Esophagus muscularis mucosa (tissue), 4 donors: ENCODE results near the gene FKRP. TPM values are rescaled to one million over a fixed set of nuclear protein-coding genes. Genes with fewer than 3 reads are reported as not detected.
"Not testable (repeated sequence)": the region's sequence is repeated elsewhere in the genome, so short reads cannot be mapped to it uniquely, and the experiment has no call there.

Experiments
- DNase-seq: peaks from one replicate; pipeline ENCODE4 v3.0.0-alpha.2; 2017; ENCODE audit errors: extremely low spot score
- H3K27ac ChIP-seq, 4 donors: fragments of 200-600 bp; sonication (generic); replicated peaks in 1 of 4; 1 replicate in 3 of 4; 2 replicates in 1 of 4; pipeline ENCODE4 v1.5.1; 2016 to 2019; ENCODE audit warnings: mild to moderate bottlenecking in 1 of 4
- H3K27me3 ChIP-seq, 4 donors: fragments of 200-600 bp; sonication (generic); one replicate each; pipeline versions ENCODE4 v1.5.1 to v1.6.0; 2016 to 2019
- H3K36me3 ChIP-seq, 4 donors: fragments of 200-600 bp; sonication (generic); one replicate each; pipeline ENCODE4 v1.5.1; 2016 to 2019
- H3K4me1 ChIP-seq, 4 donors: fragments of 200-600 bp; sonication (generic); one replicate each; pipeline ENCODE4 v1.5.1; 2016 to 2019
- H3K4me3 ChIP-seq, 4 donors: fragments of 200-600 bp; sonication (generic); 1 replicate in 2 of 4; 2 replicates in 2 of 4; pipeline ENCODE4 v1.5.1; 2016 to 2019; ENCODE audit warnings: mild to moderate bottlenecking in 4 of 4, moderate library complexity in 1 of 4
- H3K9me3 ChIP-seq, 4 donors: fragments of 200-600 bp; sonication (generic); 1 replicate in 3 of 4; 2 replicates in 1 of 4; pipeline ENCODE4 v1.5.1; 2016 to 2019
- CTCF ChIP-seq, 3 experiments: fragments of 200-600 bp in 2 of 3; fragments of 450-650 bp in 1 of 3; sonication (generic) in 2 of 3; IDR thresholded peaks; one replicate each; pipeline ENCODE4 v1.5.1; 2017 to 2019; ENCODE audit warnings: antibody characterized with exemption in 3 of 3, mild to moderate bottlenecking in 2 of 3, moderate library complexity in 1 of 3
- EP300 ChIP-seq: sonication (generic); formaldehyde crosslinking; IDR thresholded peaks from one replicate; pipeline ENCODE4 v1.6.1; 2017; ENCODE audit warnings: antibody characterized with exemption
- POLR2A ChIP-seq: fragments of 450-650 bp; IDR thresholded peaks from one replicate; pipeline ENCODE4 v1.6.1; 2017; ENCODE audit warnings: antibody characterized with exemption, moderate library complexity, mild to moderate bottlenecking, low read depth
- POLR2AphosphoS5 ChIP-seq, 2 donors: sonication (generic); formaldehyde crosslinking; IDR thresholded peaks; one replicate each; pipeline ENCODE4 v1.6.1; 2017; ENCODE audit warnings: antibody characterized with exemption in 2 of 2
- WGBS: methylation state at CpG from one replicate; pipeline ENCODE4 v1.1.5; 2018; 5-methylcytosine and 5-hydroxymethylcytosine counted together
- intact Hi-C: fragments of 100-400 bp; cut with DNase I; formaldehyde crosslinking; loops from one replicate; pipeline ENCODE4 v1.15.1; 2023
- total RNA-seq, 4 donors: library from RNA; depleted of rRNA; stranded (reverse); fragments of >200 nt; gene quantifications; one replicate each; pipeline versions ENCODE4 v1.1.0 to v1.2.1, GENCODE V29; 2016

FKRP gene
- total RNA-seq, 4 donors from 2014 or later, result 22.4 to 30.3 (median 26.5) TPM

DNA sequence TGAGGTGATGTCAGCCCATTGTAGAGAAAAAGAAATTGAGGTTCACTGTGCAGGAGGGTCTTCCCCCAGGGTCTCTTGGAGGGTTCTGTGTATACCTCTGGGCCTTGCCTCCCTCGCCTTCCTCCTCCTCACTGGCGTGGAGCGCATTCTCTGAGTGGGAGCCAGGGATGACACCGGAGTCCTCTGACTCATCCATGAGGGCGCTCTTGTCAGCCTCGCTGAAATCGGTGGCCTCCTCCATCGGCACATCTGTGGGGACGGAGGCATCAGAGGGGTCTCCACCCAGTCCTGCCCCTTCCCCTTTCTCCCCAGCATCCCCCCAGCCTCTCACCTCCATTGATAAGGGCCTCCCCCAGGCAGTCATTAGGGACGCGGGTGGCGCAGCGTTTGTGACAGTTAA lies 45.2 kb upstream of the FKRP start:
- WGBS, result 94% methylated on average over 13 of the region's 13 CpGs

DNA sequence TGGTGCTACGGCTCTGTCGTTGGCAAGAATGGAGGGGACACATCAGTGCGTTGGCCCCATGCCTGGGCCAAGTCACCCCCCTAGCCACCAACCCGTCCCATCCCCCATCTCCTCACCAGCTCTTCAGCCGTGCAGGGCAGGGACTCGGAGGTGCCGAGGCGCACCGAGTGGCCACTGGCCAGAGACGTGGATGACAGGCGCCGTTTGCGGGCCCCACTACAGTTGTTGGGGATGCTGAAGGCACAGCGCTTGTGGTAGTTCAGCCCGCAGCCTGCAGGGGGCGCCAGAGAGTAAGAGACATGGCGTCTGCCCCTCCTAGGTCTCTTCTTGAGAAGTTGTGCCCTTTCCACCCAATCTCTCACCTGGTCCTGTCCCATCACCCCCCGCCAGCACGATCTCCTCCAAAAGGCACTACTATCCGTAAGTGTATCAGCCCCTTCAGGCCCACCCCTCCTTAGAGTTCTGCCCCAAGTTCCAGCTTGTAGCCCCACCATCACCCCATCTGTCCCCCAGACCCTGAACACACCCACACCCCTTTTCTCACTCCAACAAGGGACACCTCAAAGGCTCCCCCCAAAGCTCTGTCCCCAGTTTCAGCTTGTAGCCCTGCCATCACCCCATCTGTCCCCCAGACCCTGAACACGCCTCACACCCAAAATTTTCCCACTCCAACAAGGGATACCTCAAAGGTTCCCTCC lies 41.3 kb upstream of the FKRP start:
- DNase-seq, result peak; percentile 95
- intact Hi-C loops, result loop anchor here (2.0 to 5.0 kb wide), 2 partner anchors 24 to 138 kb away; no protein-coding TSS in a partner anchor
- Histone ChIP-seq H3K9me3 (no peaks in the 10 kb centered on the region), H3K27ac (no peak overlapping the region), H3K36me3 (peaks cover 33 to 93% (median 79%) of the 10 kb centered on the region in 4 donors), H3K4me3 (no peak overlapping the region), H3K4me1 (peaks cover 0 to 8% (median 0%) of the 10 kb centered on the region in 4 donors), H3K27me3 (no peaks in the 10 kb centered on the region)
- WGBS, result 34% methylated on average over 20 of the region's 21 CpGs
- TF ChIP-seq POLR2AphosphoS5 (IDR thresholded peaks at IDR 0.05), result peak in 1 of 2 donors; percentile 33
- peak; percentile 93 to 98 (median 96) for TF ChIP-seq CTCF (IDR thresholded peaks at IDR 0.05)
- no peak for TF ChIP-seq POLR2A
- no peak for TF ChIP-seq EP300

More for the DNA sequence above, 45.2 kb upstream of the FKRP start:
- no peaks in the 10 kb centered on the region for H3K9me3 ChIP-seq
- no peak for TF ChIP-seq POLR2AphosphoS5 (IDR thresholded peaks at IDR 0.05)
- no peak for TF ChIP-seq CTCF (IDR thresholded peaks at IDR 0.05)
- TF ChIP-seq EP300, result no peak
- TF ChIP-seq POLR2A, result no peak
- no peak overlapping the region for H3K4me3 ChIP-seq
- H3K27me3 ChIP-seq, result no peaks in the 10 kb centered on the region
- H3K27ac ChIP-seq, result no peak overlapping the region
- H3K4me1 ChIP-seq, result peaks cover 6 to 22% (median 13%) of the 10 kb centered on the region in 4 donors
- H3K36me3 ChIP-seq, result peaks cover 39 to 88% (median 79%) of the 10 kb centered on the region in 4 donors
- intact Hi-C loops, result loop anchor here (5.0 kb wide), 1 partner anchor 142 kb away; no protein-coding TSS in a partner anchor
- DNase-seq, result no peak

GRCh38 chr19:46710687-46711086 lies 35.2 kb upstream of the FKRP start:
- Histone ChIP-seq H3K27me3 (no peaks in the 10 kb centered on the region), H3K4me1 (peaks cover 12 to 25% (median 21%) of the 10 kb centered on the region in 4 donors), H3K36me3 (peaks cover 0 to 61% (median 49%) of the 10 kb centered on the region in 4 donors), H3K9me3 (no peaks in the 10 kb centered on the region), H3K27ac (no peak overlapping the region), H3K4me3 (no peak overlapping the region)
- no peak for DNase-seq
- TF ChIP-seq CTCF (IDR thresholded peaks at IDR 0.05), result no peak
- no peak for TF ChIP-seq EP300
- 71% methylated on average over 16 of the region's 25 CpGs for WGBS
- intact Hi-C loops, result no loop called here

DNA sequence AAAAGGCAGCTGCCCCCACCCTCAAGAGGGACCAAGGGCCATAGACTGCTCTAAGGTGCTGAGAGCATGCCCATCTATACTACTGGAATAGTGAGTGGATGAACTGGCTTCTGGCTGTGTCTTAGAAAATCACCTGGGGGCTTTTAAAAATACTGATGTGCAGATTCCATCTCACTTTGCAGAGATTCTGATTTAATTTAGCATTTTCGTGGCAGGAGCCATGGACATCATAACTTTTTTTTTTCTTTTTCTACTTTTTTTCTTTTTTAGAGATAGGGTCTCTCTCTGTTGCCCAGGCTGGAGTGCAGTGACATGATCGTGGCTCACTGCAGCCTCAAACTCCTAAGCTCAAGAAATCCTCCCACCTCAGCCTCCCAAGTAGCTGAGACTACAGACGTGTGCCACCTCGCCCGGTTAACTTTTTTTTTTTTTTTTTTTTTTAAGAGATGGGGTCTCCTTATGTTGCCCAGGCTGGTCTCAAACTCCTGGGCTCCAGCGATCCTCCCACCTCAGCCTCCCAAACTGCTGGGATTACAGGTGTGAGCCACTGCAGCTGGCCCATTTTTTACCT lies 33.0 kb upstream of the FKRP start:
- Histone ChIP-seq H3K36me3 (peaks cover 0 to 40% (median 32%) of the 10 kb centered on the region in 4 donors), H3K4me1 (peaks cover 18 to 41% (median 33%) of the 10 kb centered on the region in 4 donors)
- H3K27me3 ChIP-seq, H3K4me3 ChIP-seq, DNase-seq, H3K9me3 ChIP-seq, H3K27ac ChIP-seq, intact Hi-C loops: not testable (repeated sequence)
- 78% methylated on average over 6 of the region's 6 CpGs for WGBS

- Histone ChIP-seq H3K27ac (peak overlapping the region; percentile 85 to 93 (median 88)), H3K9me3 (no peaks in the 10 kb centered on the region), H3K4me1 (peaks cover 28 to 51% (median 43%) of the 10 kb centered on the region in 4 donors), H3K27me3 (no peaks in the 10 kb centered on the region), H3K36me3 (peaks cover 0 to 30% (median 26%) of the 10 kb centered on the region in 4 donors), H3K4me3 (peak overlapping the region; percentile 67 to 95 (median 76))
- no peak for TF ChIP-seq POLR2A
- TF ChIP-seq POLR2AphosphoS5 (IDR thresholded peaks at IDR 0.05), result peak; percentile 49 to 53
- no peak for TF ChIP-seq CTCF (IDR thresholded peaks at IDR 0.05)
- no peak for TF ChIP-seq EP300
- WGBS, result 2% methylated on average over 19 of the region's 39 CpGs
- intact Hi-C loops, result no loop called here
- peak; percentile 97 for DNase-seq
Observed at GRCh38 chr19:46713781-46714443, 31.9 kb upstream of the FKRP start.
